ENCODE measurements around the gene KIAA0825.

KIAA0825 gene

DNA sequence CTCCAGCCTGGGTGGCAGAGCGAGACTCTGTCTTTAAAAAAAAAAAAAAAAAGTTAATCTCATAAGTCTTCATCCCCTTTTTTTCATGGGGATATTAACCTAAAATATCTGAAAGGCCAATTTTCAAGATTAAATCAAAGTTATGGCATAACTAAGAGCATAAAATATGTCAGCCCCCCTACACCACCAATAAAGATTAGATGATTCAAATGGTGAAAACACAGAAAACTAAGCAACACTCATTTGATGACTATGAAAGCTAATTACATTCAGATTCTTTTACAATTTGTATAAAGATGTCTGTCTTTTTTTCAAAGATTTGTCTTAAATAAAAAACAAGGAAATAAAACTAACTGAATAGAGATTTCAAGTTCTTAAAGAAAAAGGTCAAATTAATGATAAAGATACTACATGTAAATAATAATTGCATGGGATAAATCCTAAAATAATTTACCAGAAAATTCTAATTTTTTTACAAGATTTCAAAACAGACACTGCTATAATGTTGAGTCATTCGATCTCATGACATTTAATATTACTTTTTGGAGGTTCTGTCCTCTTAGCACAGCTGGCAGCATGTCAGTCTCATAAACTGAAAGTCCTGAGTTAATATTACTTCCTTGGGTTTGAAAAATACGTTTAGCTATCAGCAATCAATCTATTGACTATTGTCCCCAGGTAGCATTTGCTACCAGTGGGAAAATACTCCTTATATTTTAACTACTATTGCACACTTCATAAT lies 112.9 kb downstream of the KIAA0825 start:
- no peak for DNase-seq (ENCODE audit: low read depth, low spot score)

GRCh38 chr5:94503677-94504076 lies 114.7 kb downstream of the KIAA0825 start:
- no peak for DNase-seq (ENCODE audit: low read depth, low spot score)

DNA sequence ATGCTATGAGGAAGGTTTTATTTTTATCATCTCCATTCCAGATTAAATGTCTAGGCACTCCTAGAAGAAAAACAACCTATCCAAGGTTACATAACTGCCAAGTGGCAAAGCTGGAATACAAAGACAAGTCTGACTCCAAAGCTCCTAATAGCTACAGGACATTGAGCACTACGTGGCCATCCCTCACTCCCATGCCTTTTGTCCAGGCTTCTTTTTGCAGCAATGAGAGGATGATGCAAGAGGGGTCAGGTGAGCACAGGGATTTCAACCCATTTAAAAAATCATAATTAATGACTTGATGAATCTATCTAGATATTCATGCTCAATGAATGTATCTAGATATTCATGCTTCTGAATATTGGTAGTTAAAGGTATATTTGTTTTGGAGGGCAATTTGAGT lies 117.0 kb downstream of the KIAA0825 start:
- DNase-seq (ENCODE audit: low read depth, low spot score), result no peak

DNA sequence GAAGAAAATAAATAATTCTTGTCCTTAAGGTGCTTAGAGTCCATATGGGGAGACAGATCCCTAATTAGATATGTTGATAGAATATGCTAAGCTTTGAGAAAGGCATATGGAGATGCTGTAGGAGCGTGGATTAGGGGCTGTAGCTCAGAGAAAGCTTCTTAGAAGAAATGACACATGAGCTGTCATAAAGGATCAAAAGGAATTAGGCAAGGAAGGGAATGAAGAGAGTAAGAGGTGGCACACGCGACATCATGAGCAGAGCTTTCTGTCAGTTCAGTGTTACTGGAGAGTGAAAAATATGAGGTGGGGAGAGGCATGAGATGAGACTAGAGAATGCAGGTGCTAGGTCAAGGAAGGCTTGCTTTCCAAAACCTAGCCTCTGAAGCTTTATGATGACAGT lies 118.6 kb downstream of the KIAA0825 start:
- DNase-seq (ENCODE audit: low read depth, low spot score), result no peak

GRCh38 chr5:94498199-94498598 lies 120.2 kb downstream of the KIAA0825 start:
- no peak for DNase-seq (ENCODE audit: low read depth, low spot score)

- no peak for DNase-seq (ENCODE audit: low read depth, low spot score)
Observed at GRCh38 chr5:94485067-94485466, 133.3 kb downstream of the KIAA0825 start.

- no peak for DNase-seq (ENCODE audit: low read depth, low spot score)
Observed at GRCh38 chr5:94481059-94481458, 137.3 kb downstream of the KIAA0825 start.

DNA sequence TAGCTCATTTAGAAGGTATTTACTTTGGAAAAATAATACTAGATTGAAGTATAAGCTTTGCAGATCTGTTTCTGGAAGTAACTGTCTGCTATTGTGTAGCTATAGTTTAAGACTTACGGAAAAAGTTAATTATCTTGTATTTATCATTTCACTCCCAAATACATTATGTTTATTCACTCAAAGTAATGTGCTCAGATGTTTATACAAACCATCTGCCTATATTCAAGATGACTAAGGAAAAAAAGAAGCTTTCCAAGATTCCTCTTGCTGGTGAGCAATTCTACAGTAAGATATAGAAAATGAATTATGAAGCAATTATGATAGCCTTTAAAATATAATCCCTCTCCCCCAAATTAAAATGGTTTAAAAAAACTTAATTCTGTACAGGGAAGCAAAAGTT lies 137.9 kb downstream of the KIAA0825 start:
- no peak for DNase-seq (ENCODE audit: low read depth, low spot score)

DNA sequence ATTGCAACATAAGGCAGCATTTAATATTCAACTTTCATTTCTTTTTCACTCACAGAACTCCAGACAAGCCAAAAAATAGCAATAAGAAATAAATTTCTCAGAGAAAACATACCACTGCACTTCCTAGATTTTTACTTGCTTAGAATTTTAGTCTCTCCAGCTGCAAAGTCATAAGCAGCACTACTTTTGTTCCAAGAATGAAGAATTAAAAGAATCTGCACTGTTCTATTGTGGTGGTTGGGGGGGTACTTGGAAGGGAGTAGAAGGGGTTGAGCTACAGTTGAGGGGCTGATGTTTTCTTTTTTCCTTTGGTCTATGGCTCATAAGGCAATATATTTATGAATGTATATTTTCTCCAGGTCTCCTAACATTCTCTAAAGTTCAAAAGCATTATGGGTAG lies 144.5 kb downstream of the KIAA0825 start:
- DNase-seq (ENCODE audit: low read depth, low spot score), result no peak

- DNase-seq (ENCODE audit: low read depth, low spot score), result no peak
Observed at GRCh38 chr5:94471521-94471920, 146.9 kb downstream of the KIAA0825 start.

DNA sequence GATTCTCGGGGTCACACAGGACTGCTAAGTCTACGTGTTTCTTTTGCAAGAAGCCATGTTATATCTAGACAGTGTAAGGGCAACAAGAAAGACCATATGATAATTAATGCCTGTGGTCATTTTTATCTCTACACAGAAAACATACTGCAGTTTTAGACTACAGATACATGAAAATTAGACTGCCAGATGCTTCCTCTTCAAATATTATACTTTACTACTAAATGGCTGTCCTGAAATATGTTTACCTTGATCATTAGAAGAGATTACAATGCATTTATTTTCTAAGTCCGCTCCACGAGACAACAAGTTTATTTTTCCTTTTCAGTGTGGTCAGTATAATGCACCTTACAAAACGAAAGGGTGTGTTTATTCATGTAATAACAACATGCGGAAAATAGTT lies 147.6 kb downstream of the KIAA0825 start:
- no peak for DNase-seq (ENCODE audit: low read depth, low spot score)

DNA sequence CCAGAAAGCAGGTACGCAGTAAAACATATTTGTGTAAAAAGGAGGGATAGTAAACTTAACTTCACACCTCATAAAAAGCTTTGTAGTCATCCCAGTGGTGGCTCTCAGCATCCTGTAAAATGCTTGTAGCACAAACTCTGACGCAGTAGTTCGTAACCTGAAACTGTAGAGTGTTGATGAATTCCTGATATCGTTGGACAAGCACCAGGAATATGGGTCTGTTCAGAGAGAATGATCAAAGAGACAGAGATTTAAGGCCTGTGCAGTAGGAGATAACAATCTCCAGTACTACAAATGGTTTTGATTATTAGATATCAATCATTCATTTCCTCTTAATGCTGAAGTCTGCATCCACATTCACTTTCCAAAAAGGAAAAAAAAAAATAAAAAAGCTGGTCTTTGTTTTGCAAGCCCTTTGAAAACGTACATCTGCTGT lies 148.5 kb downstream of the KIAA0825 start:
- no peak for DNase-seq (ENCODE audit: low read depth, low spot score)

- no peak for DNase-seq (ENCODE audit: low read depth, low spot score)
Observed at GRCh38 chr5:94467954-94468930, 150.2 kb downstream of the KIAA0825 start.

GRCh38 chr5:94467346-94467953 lies 151.0 kb downstream of the KIAA0825 start:
- no peak for DNase-seq (ENCODE audit: low read depth, low spot score)

- DNase-seq (ENCODE audit: low read depth, low spot score), result no peak
Observed at GRCh38 chr5:94463739-94464138, 154.7 kb downstream of the KIAA0825 start.

DNA sequence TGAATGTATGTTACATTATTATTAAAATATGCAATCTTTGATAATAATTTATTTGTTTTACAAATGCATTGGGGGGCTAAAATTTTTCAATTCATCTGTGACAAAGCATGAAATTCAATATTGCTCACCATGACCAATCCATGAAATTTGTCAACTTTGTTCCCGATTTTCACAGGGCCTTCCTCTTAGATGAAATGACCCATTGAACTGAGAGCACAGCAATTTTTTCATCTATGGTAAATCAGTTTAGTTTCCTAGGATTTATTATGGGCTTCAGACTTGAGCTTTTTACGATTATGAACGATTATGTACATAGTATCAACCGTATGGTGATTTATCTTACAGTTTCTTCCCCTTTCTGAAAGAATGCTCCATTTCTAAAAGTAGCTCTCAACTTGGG lies 157.3 kb downstream of the KIAA0825 start:
- no peak for DNase-seq (ENCODE audit: low read depth, low spot score)

DNA sequence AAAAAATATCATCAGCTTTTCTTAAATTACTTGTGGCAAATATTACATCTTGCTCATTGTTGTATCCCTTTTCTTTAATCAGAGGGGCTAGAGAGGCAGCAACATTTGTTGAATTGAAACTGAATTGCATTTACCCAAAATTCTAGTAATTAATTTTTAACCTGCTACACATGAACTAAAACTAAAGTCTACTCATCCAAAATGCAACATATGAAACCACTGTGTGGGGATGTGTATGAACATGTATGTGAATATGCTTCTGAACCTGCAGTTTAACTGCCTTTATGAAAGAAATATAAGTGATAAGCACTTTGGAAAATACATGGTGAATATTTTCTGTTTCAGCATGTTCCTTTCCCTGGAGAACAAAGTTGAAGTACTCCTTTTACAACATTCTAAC lies 158.5 kb downstream of the KIAA0825 start:
- DNase-seq (ENCODE audit: low read depth, low spot score), result no peak

DNA sequence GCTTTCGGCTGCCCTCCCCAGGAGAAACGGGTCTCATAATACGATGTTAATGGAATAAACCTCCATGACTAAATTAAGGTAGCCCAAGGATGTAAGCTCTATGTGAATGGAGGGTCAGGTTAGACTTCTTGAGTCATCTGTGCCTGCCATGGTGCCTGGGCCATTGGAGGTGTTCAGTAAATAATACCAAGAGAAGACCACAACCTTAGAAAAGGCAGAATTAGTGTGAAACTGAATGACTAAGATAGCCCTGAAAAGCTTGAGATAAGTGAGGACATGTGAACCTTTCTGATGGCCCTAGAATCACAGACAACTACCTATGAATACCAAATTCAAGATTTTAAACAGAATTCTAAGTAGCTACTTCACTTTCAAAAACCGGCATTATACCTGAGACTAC lies 160.6 kb downstream of the KIAA0825 start:
- DNase-seq (ENCODE audit: low read depth, low spot score), result no peak

DNA sequence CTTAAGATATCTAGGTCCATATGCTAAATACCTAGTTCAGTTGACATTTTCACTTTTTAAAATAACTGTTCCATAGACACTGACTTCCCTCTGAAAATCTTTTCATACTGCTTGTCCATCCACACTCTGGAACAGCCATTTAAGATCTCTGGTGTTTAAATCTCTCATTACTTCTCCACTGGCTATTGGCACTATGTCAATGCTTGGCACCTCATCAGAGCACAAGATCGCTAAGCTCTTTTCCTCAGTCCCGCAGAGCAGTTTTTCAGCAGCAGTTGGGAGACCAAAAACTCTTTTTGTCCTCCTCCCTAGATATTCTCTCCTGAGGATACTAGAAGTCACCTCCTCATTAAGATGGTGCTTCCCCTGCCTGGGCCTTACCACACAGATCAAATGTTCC lies 172.7 kb downstream of the KIAA0825 start:
- no peak for DNase-seq (ENCODE audit: low read depth, low spot score)

GRCh38 chr5:94442991-94443390 lies 175.4 kb downstream of the KIAA0825 start:
- no peak for DNase-seq (ENCODE audit: low read depth, low spot score)

- no peak for DNase-seq (ENCODE audit: low read depth, low spot score)
Observed at GRCh38 chr5:94442076-94442475, 176.3 kb downstream of the KIAA0825 start.

DNA sequence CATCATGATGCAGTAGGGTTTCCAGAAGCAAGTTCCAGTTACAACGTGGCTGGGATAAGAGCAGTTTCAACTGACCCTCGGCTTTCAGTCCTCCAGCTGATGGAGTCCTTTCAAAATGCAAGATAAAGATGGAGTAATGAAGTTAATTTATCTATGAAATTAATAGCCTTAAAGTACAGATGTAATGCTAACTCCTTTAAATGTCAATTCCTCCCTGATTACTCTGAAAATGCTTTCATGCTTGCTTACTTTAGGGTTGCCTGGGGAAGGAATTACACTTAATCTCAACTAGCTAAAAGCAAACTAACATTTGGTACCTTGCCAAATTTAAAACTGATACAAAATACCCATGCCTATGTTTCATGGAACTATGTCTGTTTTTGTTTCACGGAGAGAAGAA lies 178.4 kb downstream of the KIAA0825 start:
- DNase-seq (ENCODE audit: low read depth, low spot score), result no peak

Measured in activated naive CD8-positive, alpha-beta T cell treated with anti-CD3 and anti-CD28 coated beads, Interleukin-2, amount 50 U/mL, for 16 hours (primary cell).